ENCODE results near the gene TULP4. TPM values are rescaled to one million over a fixed set of nuclear protein-coding genes. Genes with fewer than 3 reads are reported as not detected.

The TULP4 gene
- total RNA-seq, 1 donor from 2014 or later = 105 TPM

GRCh38 chr6:158531566-158531965, 219.3 kb downstream of the TULP4 start:
- TF ChIP-seq, protein P1, sequence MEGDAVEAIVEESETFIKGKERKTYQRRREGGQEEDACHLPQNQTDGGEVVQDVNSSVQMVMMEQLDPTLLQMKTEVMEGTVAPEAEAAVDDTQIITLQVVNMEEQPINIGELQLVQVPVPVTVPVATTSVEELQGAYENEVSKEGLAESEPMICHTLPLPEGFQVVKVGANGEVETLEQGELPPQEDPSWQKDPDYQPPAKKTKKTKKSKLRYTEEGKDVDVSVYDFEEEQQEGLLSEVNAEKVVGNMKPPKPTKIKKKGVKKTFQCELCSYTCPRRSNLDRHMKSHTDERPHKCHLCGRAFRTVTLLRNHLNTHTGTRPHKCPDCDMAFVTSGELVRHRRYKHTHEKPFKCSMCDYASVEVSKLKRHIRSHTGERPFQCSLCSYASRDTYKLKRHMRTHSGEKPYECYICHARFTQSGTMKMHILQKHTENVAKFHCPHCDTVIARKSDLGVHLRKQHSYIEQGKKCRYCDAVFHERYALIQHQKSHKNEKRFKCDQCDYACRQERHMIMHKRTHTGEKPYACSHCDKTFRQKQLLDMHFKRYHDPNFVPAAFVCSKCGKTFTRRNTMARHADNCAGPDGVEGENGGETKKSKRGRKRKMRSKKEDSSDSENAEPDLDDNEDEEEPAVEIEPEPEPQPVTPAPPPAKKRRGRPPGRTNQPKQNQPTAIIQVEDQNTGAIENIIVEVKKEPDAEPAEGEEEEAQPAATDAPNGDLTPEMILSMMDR (IDR thresholded peaks at IDR 0.05; ENCODE audit: insufficient read depth, low read length, poor library complexity, severe bottlenecking) = no peak
- no peak for DNase-seq (ENCODE audit: low read depth)

DNA sequence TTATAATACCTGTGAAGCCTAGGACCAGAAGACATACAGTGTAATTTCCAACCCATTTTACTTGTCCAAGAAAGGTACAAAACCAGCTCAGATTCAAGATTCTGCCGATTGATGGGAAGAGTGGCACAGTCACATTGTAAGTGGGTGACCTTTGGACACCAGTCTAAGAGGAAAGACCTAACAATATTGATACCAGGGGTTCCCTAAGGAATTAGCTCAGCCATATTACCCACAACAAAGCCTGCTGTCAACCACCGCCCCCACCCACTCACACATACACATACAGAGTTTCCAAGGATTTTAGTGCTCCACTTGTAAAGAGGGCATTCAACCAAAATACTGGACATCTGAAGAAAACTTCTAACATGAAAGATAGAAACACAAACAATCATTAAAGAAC, 219.7 kb downstream of the TULP4 start:
- TF ChIP-seq, protein P1 (IDR thresholded peaks at IDR 0.05; ENCODE audit: insufficient read depth, low read length, poor library complexity, severe bottlenecking) = no peak
- H3K27me3 ChIP-seq (ENCODE audit: control insufficient read depth, insufficient read depth, low read length) = peaks cover 3% of the 10 kb centered on the region
- no peak overlapping the region for H3K4me3 ChIP-seq (ENCODE audit: low read depth, low read length)
- no peaks in the 10 kb centered on the region for H3K36me3 ChIP-seq (ENCODE audit: control insufficient read depth, insufficient read depth, low read length)
- DNase-seq (ENCODE audit: low read depth) = no peak

More at GRCh38 chr6:158531566-158531965, 219.3 kb downstream of the TULP4 start:
- no peaks in the 10 kb centered on the region for H3K36me3 ChIP-seq (ENCODE audit: control insufficient read depth, insufficient read depth, low read length)
- no peak overlapping the region for H3K4me3 ChIP-seq (ENCODE audit: low read depth, low read length)
- H3K27me3 ChIP-seq (ENCODE audit: control insufficient read depth, insufficient read depth, low read length) = peaks cover 2% of the 10 kb centered on the region

DNA sequence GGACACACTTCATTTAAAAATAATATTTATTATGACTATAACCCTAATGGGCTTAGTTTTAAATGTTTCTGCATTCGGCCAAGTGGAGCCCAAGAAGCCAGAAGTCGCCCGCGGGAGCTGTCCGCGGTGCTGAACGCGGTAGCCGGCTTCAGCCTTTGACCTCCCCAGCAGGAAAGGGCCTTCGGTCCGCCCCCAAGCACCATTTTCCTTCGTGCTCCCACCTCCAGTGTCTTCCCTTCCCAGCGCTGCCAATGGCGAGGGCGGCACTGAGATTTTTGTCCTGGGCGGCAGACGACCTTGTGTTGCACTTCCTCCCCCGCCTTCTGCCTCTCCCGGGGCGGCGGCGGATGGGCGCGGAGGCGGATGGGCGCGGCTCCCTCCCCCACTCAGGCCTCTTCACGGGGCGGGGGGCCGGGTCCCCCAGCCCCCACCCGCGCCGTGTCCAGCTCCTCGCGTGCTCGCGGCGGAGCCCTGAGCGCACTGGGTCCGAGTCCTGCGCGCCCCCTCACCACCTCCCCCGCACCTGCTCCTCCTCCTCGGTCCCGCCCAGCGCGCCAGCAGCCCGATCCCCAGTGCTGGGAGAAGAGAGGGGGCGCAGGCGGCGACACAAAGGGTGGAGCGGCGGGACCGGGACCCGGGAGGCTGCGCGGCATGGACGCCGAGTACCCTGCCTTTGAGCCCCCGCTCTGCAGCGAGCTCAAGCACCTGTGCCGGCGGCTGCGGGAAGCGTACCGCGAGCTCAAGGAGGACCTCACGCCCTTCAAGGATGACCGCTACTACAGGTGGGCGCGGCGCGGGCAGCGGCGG, 224.0 kb downstream of the TULP4 start:
- peak overlapping the region; percentile 64 for H3K4me3 ChIP-seq (ENCODE audit: low read depth, low read length)
- peaks cover 6% of the 10 kb centered on the region for H3K27me3 ChIP-seq (ENCODE audit: control insufficient read depth, insufficient read depth, low read length)
- TF ChIP-seq, protein P1 (IDR thresholded peaks at IDR 0.05; ENCODE audit: insufficient read depth, low read length, poor library complexity, severe bottlenecking) = no peak
- DNase-seq (ENCODE audit: low read depth) = no peak
- no peaks in the 10 kb centered on the region for H3K36me3 ChIP-seq (ENCODE audit: control insufficient read depth, insufficient read depth, low read length)

DNA sequence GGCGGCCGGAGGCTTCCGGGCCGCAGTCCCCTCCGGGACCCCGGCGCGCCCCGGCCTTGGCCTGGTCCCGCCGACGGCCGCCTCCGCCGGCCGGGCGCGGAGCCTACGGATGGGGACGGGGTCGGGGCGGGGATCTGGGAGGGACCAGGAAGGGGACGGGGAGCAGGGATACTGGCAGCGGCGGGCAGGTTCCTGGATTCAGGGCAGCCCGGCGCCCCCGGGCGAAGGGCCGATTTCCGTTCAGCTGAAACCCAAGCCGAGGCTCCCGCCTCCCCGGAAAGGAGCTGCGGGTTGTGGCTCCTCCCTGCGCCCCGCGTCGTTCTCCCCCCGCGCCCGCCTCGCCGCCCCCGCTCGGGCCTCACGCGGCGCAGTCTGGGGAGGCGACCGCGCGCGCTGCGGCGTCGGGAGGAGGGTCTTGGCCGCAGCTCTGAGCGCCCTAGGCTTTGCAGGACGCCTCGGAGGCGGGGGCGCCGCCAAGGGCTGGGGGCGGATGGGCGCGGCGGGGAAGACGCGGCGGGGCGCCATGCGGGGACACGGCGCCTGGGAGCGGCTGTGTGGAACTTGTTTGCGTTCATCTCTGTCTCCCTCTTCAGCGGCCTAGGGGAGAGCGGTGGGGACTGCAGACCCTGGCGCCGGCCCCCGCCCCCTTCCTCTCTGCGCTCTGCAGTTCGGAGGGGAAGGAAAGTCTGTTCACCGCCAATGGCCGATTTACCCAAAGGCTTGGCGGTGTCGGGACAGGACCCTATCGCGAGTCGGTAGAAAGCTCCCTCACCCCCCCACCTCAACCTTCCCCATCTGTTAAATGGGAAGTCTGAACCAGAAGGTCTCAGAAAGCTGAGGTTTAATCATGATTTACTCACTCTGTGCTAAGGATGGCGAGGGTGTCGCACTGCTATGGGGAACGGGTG, 224.9 kb downstream of the TULP4 start:
- Histone ChIP-seq H3K27me3 (ENCODE audit: control insufficient read depth, insufficient read depth, low read length) (peaks cover 6% of the 10 kb centered on the region), H3K36me3 (ENCODE audit: control insufficient read depth, insufficient read depth, low read length) (no peaks in the 10 kb centered on the region), H3K4me3 (ENCODE audit: low read depth, low read length) (peak overlapping the region; percentile 64)
- no peak for DNase-seq (ENCODE audit: low read depth)
- TF ChIP-seq, protein P1 (IDR thresholded peaks at IDR 0.05; ENCODE audit: insufficient read depth, low read length, poor library complexity, severe bottlenecking) = no peak

DNA sequence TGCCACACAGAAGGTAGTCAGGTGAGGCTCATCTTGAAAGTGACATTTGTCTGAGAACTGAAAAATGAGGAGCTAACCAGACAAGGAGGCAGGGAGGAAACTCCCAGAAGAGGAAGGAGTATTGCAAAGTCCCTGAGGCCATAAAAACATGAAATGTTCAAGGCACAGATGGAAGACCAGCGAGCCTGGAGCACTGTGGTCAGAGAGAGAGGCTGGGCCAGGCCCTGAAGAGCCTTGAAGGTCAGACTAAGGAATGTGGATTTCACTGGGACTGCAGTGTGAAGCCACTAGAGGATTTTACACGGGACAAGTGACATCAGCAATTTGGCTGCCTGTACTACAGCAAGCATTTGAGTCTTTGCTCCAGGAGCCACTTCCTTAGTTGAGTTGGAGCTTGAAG, 226.5 kb downstream of the TULP4 start:
- no peak for DNase-seq (ENCODE audit: low read depth)
- Histone ChIP-seq H3K4me3 (ENCODE audit: low read depth, low read length) (no peak overlapping the region), H3K27me3 (ENCODE audit: control insufficient read depth, insufficient read depth, low read length) (peaks cover 6% of the 10 kb centered on the region), H3K36me3 (ENCODE audit: control insufficient read depth, insufficient read depth, low read length) (no peaks in the 10 kb centered on the region)
- TF ChIP-seq, protein P1 (IDR thresholded peaks at IDR 0.05; ENCODE audit: insufficient read depth, low read length, poor library complexity, severe bottlenecking) = no peak

Measured in kidney epithelial cell (primary cell).